Stomach (tissue), 4 donors: ENCODE data around the gene GPR153.

Source experiments
- CTCF ChIP-seq, 7 experiments: fragments of 450-650 bp in 4 of 7; fragments of 200-600 bp in 3 of 7; sonication (generic) in 3 of 7; IDR thresholded peaks; one replicate each; pipeline ENCODE4 v1.5.1; 2016 to 2019; ENCODE audit warnings: antibody characterized with exemption in 7 of 7, control low read depth in 2 of 7, mild to moderate bottlenecking in 1 of 7
- EP300 ChIP-seq: sonication (generic); formaldehyde crosslinking; IDR thresholded peaks from one replicate; pipeline ENCODE4 v1.6.1; 2017; ENCODE audit warnings: antibody characterized with exemption
- POLR2A ChIP-seq, 4 donors: fragments of 450-650 bp; IDR thresholded peaks; one replicate each; pipeline ENCODE4 v1.6.1; 2016; ENCODE audit warnings: antibody characterized with exemption in 4 of 4, control low read depth in 2 of 4, mild to moderate bottlenecking in 1 of 4, moderate library complexity in 1 of 4
- POLR2AphosphoS5 ChIP-seq, 3 donors: sonication (generic); formaldehyde crosslinking; IDR thresholded peaks; one replicate each; pipeline ENCODE4 v1.6.1; 2016; ENCODE audit warnings: antibody characterized with exemption in 3 of 3

GRCh38 chr1:6237093-6237492 is 23.8 kb downstream of the GPR153 start:
- TF ChIP-seq CTCF (IDR thresholded peaks at IDR 0.05) (no peak), POLR2AphosphoS5 (IDR thresholded peaks at IDR 0.05) (no peak), EP300 (no peak), POLR2A (IDR thresholded peaks at IDR 0.05) (no peak)
